Panc1 (cell line): ENCODE measurements around the gene DTNB. TPM values are rescaled to one million over a fixed set of nuclear protein-coding genes. Genes with fewer than 3 reads are reported as not detected.

ENCODE experiments used
- ATAC-seq: fragments of 200-7000 bp; cut with Tn5 transposase; 2 replicates; pipeline ENCODE4 v1.9.1; 2020; ENCODE audit warnings: mild to moderate bottlenecking, moderate library complexity
- BruUV-seq: library from RNA; stranded (reverse); fragments of 400-500 nt; replicated peaks from 2 replicates; lab custom pipeline; 2021; lab: Mats Ljungman, UMichigan
- CTCF ChIA-PET: fragments of 300-600 bp; sonication (Branson Sonifier 250); formaldehyde crosslinking; loops from one replicate; lab custom pipeline; 2022; ENCODE audit warnings: antibody characterized with exemption; lab: Charles Lee
- POLR2A ChIA-PET: fragments of 300-600 bp; sonication (Branson Sonifier 250); formaldehyde crosslinking; loops from one replicate; lab custom pipeline; 2022; ENCODE audit warnings: antibody characterized with exemption; lab: Charles Lee
- DNase-seq: peaks from one replicate; pipeline ENCODE4 v3.0.0-alpha.2; 2010; ENCODE audit warnings: low read depth, low spot score
- H3K27ac ChIP-seq: 2 replicates; pipeline ENCODE4 v1.5.1; 2011; ENCODE audit warnings: mild to moderate bottlenecking, low read length, inconsistent platforms
- H3K27me3 ChIP-seq: fragments of 200-500 bp; sonication (Bioruptor generic); 2 replicates; pipeline ENCODE4 v1.6.0; 2014; ENCODE audit warnings: low read length, inconsistent platforms; ENCODE audit not compliant: control insufficient read depth, insufficient read depth
- H3K36me3 ChIP-seq: fragments of 200-500 bp; sonication (Bioruptor generic); 2 replicates; pipeline ENCODE4 v1.5.1; 2014; ENCODE audit warnings: inconsistent platforms, mild to moderate bottlenecking, low read length, moderate library complexity; ENCODE audit not compliant: control insufficient read depth, insufficient read depth
- H3K4me1 ChIP-seq: 2 replicates; pipeline ENCODE4 v1.5.1; 2011; ENCODE audit warnings: inconsistent platforms, mild to moderate bottlenecking, low read length, moderate library complexity; ENCODE audit not compliant: control insufficient read depth, insufficient read depth
- H3K4me3 ChIP-seq, 2 experiments: 2 replicates each; pipeline ENCODE4 v1.5.1; 2011 to 2012; ENCODE audit warnings: low read depth in 2 of 2, low read length in 2 of 2, mild to moderate bottlenecking in 2 of 2, inconsistent platforms in 1 of 2, moderate library complexity in 1 of 2
- H3K9me3 ChIP-seq: fragments of 200-500 bp; sonication (Bioruptor generic); 2 replicates; pipeline ENCODE4 v1.5.1; 2014; ENCODE audit warnings: low read depth, mild to moderate bottlenecking, inconsistent platforms, low read length, moderate library complexity; ENCODE audit not compliant: control insufficient read depth, insufficient read depth
- CTCF ChIP-seq: fragments of 450-650 bp; IDR thresholded peaks from 2 replicates; pipeline ENCODE4 v1.5.1; 2017; ENCODE audit warnings: mild to moderate bottlenecking
- POLR2AphosphoS5 ChIP-seq: IDR thresholded peaks from 2 replicates; pipeline ENCODE4 v1.6.1; 2012; ENCODE audit warnings: mild to moderate bottlenecking, low read depth, low read length, moderate library complexity
- REST ChIP-seq, 2 experiments: IDR thresholded peaks; 2 replicates each; pipeline ENCODE4 v1.6.1; 2011 to 2012; ENCODE audit warnings: low read depth in 2 of 2, control low read depth in 1 of 2, low read length in 1 of 2, mild to moderate bottlenecking in 1 of 2, moderate library complexity in 1 of 2; ENCODE audit not compliant: insufficient read depth in 1 of 2
- SIN3A ChIP-seq: IDR thresholded peaks from 2 replicates; pipeline ENCODE4 v1.6.1; 2012; ENCODE audit warnings: low read depth, mild to moderate bottlenecking, low read length, moderate library complexity, borderline replicate concordance; ENCODE audit not compliant: insufficient read depth
- TCF7L2 ChIP-seq: IDR thresholded peaks from 2 replicates; pipeline ENCODE4 v1.6.1; 2011; ENCODE audit warnings: mild to moderate bottlenecking, low read depth, low read length, inconsistent platforms
- in situ Hi-C: cut with HindIII; loops from 2 replicates; pipeline ENCODE4 v1.10.0; 2016; ENCODE audit warnings: low sequenced_read_pairs, low pct_unique_long_range_greater_than_20kb
- intact Hi-C: fragments of 100-400 bp; cut with micrococcal nuclease; formaldehyde crosslinking; loops from one replicate; pipeline ENCODE4 v1.10.0; 2022; ENCODE audit not compliant: unreplicated experiment
- total RNA-seq: library from RNA; stranded (reverse); gene quantifications from one replicate; pipeline ENCODE4 v1.2.1, GENCODE V29; 2021; ENCODE audit not compliant: unreplicated experiment

Gene DTNB
- total RNA-seq, 1 experiment from 2014 or later = 37.8 TPM

- ATAC-seq = no peak
- no peaks in the 10 kb centered on the region for H3K27me3 ChIP-seq
- no peak overlapping the region for H3K27ac ChIP-seq
- intact Hi-C loops = no loop called here
- ChIA-PET POLR2A (no interaction called here), CTCF (no interaction called here)
- in situ Hi-C loops = no loop called here
- H3K4me1 ChIP-seq = no peaks in the 10 kb centered on the region
- H3K36me3 ChIP-seq = no peaks in the 10 kb centered on the region
- no TSS peak for BruUV-seq
- no peak overlapping the region for H3K4me3 ChIP-seq
- DNase-seq = no peak
- TF ChIP-seq POLR2AphosphoS5 (no peak), REST (IDR thresholded peaks at IDR 0.05; ENCODE audit: insufficient read depth in 1 of 2, low read depth in 2 of 2, low read length in 1 of 2) (no peak), TCF7L2 (no peak), CTCF (no peak), SIN3A (no peak)
- H3K9me3 ChIP-seq = no peaks in the 10 kb centered on the region
Observed at GRCh38 chr2:25383806-25384205, 289.6 kb downstream of the DTNB start.

- ChIA-PET POLR2A (interaction anchor here (0.6 kb wide), 2 partner anchors 129 to 143 kb away, joined by 5 to 8 read pairs; no protein-coding TSS in a partner anchor), CTCF (no interaction called here)
- BruUV-seq = no TSS peak
- no peaks in the 10 kb centered on the region; the same call in 1 of the 2 replicates for H3K4me1 ChIP-seq
- DNase-seq (no peak), ATAC-seq (no peak)
- intact Hi-C loops (no loop called here), in situ Hi-C loops (no loop called here)
- no peak overlapping the region for H3K4me3 ChIP-seq
- no peaks in the 10 kb centered on the region for H3K9me3 ChIP-seq
- H3K27ac ChIP-seq = no peak overlapping the region
- TF ChIP-seq REST (IDR thresholded peaks at IDR 0.05; ENCODE audit: insufficient read depth in 1 of 2, low read depth in 2 of 2, low read length in 1 of 2) (no peak), POLR2AphosphoS5 (no peak), CTCF (no peak), SIN3A (no peak), TCF7L2 (no peak)
- no peaks in the 10 kb centered on the region for H3K36me3 ChIP-seq
- no peaks in the 10 kb centered on the region for H3K27me3 ChIP-seq
Observed at GRCh38 chr2:25381502-25381901, 291.9 kb downstream of the DTNB start.
